ENCODE data around the gene NDUFS8.

Gene NDUFS8

DNA sequence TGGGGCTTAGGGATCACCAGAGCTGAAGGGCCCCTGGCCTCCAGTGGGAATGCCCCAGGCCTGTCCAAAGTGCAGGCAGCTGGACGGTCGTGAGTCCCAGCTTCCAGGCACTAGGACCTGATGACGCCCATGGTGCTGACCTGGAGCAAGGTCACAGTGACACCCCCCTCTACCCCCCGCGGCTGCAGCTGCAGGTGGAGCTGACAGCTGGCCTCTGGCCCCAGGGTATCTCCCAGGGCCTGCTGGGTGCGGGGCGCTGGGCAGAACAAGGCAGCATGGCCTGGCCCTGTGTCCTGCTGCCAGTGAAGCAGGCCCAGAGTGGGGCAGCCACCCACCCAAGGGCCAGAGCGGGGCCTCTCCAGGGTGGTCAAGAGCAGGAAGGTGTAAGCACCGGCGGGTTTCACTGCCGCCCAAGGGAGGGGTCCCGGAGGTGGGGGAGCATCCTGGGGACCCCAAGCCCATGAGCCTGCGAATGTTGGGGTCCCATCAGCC is 7.8 kb downstream of the NDUFS8 start:
- DNase-seq: no peak

DNA sequence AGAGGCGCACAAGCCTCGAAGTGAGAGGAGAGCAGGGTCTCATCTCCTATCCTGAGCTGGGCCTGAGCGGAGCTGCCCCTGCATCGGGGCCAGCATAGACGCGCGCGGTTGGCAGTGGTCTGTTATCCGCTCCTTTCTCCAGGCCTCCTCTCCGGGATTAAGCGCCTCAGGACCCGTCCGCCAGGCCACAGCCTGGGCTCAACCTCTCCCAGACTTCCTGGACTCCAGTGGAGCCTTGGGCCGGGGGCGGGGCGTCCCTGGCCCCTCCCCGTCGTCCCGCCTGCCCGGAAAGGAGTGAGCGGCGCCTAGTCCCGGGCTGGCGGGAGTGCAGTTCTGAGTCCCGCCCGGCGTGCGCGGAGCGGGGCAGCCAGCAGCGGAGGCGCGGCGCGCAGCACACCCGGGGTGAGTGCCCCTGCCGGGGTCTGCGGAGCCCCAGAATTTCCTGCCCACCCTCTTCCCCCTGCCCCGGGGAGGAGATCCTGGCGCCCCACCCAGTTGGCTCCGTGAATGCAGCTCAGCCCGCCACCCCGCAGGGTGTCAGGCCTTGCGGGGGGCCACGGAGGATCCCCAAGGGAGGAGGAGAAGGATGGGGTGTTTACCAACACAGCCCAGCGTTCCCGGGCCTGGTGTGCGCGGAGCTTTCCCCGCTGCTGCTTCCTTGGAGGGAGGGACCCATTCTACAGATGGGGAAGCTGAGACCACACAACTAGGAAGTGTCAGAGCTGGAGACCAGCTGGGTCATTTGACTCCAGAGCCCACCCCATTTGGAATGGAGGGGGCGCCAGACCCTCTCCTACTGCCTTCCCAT is 8.4 kb downstream of the NDUFS8 start, which contains the start of gene TCIRG1:
TCIRG1 (plus strand) TSS at position 308 of the 808 bp plus-strand sequence. CDS start 2,247 bp downstream, outside the sequence.
- no peak for DNase-seq

DNA sequence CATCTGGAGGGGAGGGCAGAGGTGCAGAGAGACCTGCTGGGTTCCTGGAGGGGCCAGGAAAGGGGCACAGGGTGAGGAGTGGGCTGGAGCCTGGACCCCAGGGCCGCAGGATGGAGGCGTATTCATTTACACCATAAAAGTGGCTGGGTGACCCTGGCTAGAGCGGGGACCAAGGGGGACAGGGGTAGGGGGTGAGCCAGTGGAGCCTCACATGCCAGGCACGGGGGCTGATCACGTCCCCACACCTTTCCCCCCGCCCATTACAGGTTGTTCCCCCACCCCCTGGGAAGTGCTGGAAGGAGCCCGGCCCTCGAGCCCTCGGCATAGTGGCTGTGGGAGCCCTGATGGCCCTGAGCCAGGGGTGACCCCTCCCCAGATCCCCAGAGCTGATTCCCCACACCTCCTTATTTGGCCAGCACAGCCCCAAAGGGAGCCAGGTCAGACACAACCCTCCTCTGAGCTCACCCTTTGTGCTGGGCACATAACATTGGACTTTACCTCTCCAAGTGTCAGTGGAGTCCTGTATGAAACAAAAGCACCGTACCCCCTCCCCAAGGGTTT is 9.1 kb downstream of the NDUFS8 start:
- no peak for DNase-seq

DNA sequence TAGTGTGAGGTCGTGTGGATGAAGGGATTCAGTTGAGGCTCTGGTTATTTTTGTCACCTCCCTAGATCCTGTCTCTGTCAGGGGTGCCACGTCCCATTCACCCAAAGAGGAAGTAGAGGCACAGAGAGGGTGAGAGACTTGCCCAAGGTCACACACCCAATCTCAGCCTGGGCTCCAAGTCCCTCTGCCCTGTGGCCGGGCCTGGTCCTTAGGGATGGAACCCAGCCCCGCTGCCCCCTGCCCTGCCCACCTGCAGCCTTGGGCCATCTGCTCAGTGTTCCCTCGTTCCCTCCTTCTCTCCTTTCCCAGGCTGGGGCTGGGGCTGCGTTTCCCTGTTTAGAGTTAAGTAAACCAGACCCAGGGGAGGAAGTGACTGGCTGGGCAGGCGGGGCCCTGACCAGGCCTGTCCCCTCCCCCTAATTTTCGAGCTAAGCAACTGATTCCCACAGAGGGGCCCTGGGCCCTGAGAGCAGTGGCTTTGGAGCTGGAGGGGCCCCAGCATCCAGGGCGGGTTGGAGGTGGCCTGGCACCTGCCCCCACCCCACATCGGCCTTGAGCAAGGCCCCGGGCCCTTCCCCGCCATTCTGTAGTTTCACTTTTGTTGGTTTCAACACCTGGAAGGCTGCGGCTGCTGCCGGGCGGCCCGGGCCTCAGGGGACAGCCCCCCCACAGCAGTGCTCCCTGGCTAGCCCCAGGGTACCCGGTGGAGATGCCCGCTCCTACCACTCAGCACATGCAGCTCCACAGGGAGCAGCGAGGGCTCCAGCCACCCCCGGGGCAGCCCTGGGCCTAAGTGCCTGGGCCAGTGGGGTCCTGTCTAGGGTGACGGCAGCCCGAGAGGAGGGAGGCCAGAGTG is 9.8 kb downstream of the NDUFS8 start:
- DNase-seq: no peak

DNA sequence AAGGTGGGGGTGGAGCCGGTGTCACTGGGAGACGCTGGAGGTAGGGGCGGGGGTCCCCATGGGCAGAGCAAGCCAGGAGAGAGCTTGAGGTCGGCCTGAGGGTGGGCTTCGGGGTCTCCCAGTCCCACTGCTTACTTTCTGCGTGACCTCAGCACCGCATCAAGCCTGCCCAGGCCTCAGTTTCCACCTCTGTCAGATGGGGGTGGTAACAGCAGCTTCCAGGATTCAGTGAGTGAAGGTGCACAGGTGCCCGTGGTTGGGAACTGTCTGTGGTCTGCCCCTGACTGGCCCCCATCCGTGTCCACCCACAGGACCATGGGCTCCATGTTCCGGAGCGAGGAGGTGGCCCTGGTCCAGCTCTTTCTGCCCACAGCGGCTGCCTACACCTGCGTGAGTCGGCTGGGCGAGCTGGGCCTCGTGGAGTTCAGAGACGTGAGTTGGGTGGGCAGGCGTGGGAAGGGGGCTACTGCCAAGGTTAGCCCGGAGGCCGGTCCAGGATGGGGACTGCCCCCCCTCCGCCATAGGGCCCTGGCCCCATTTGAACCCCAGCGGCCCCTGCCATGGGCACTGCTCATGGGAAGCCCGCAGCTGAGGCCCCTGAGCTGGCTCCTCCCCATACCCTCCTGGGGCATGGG is 10.6 kb downstream of the NDUFS8 start:
- no peak for DNase-seq

DNA sequence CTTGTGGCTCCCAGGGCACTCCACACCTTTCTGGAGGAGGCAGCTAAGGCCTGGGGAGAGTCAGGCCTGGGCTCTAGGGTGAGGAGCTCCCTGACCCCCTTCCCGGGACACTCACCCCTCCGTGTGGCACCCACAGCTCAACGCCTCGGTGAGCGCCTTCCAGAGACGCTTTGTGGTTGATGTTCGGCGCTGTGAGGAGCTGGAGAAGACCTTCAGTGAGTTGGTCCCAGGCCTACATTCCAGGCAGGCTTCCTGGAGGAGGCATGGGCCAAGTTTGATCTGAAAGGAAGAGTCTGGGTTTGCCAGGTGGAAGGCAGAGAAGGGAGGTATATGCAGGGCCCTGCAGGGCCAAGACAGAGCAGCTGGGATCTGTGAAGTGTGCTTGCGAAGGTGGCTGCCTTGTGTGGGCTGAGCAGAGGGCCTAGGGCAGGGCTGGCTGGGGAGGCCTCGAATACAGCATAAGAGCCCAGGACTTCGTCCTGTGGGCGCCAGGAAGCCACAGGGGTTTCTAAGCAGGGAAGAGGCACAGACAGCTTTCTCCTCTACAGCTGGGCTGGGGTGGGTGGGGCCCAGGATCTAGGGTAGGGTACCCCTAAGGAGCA is 11.2 kb downstream of the NDUFS8 start:
- DNase-seq: no peak

DNA sequence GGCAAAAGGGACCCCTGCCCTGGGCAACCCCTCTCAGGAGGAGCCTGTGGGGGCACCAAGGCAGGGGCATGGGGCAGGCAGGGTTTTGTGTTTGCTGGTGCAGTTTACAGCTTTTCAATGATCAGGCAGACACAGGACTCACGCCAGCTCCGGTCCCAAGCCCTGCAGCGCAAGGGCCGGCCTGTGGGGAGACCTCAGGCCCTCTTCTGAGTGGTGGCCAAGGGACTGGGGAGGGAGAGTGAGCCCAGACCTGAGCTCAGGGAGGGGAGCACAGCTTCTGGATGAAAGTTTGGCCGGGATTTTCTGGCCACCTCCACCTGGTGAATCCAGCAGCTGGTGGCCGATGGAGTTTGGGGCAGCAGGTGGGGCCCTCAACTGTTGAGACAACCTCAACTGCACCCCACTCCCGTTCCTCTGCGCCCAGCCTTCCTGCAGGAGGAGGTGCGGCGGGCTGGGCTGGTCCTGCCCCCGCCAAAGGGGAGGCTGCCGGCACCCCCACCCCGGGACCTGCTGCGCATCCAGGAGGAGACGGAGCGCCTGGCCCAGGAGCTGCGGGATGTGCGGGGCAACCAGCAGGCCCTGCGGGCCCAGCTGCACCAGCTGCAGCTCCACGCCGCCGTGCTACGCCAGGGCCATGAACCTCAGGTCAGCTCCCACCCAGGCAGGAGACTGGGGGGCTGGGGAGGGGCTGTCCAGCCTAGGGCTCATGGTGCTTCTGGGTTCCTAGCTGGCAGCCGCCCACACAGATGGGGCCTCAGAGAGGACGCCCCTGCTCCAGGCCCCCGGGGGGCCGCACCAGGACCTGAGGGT is 11.9 kb downstream of the NDUFS8 start:
- no peak for DNase-seq

DNA sequence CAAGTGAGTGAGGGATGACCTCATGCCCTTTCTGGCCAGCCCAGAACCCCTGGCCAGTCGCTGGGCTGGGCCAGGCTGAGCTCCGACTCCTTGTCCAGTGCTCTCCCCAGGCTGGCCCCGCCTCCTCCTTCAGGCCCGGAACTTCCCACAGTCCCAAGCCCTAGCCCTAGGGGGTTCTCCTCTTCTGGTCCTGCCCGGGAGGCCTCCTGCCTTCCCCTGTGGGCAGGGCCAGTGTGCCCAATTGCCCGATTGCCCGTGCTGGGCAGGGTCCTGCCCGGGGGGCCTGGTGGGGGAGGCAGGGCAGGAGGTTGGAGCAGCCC is 12.5 kb downstream of the NDUFS8 start:
- no peak for DNase-seq

DNA sequence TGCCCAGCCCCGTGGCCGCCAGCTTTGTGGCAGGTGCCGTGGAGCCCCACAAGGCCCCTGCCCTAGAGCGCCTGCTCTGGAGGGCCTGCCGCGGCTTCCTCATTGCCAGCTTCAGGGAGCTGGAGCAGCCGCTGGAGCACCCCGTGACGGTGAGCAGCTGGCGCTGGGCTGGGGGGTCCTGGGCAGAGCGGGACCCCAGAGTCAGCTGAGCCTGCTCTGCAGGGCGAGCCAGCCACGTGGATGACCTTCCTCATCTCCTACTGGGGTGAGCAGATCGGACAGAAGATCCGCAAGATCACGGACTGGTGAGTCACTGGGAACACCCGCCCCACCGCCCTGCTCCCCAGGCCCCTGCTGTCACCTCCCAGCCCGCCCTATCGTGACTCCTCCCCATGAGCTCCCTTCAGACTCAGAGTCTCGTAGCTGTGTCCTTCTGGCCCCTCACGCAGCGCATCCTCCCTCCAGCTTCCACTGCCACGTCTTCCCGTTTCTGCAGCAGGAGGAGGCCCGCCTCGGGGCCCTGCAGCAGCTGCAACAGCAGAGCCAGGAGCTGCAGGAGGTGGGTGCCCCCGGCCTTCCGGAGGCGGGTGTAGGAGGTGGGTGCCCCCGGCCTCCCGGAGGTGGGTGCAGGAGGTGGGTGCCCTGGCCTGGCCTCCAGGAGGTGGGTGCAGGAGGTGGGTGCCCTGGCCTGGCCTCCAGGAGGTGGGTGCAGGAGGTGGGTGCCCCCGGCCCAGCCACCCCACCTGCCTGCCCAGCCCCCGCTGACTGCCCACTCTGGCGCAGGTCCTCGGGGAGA is 13.1 kb downstream of the NDUFS8 start:
- DNase-seq: no peak

DNA sequence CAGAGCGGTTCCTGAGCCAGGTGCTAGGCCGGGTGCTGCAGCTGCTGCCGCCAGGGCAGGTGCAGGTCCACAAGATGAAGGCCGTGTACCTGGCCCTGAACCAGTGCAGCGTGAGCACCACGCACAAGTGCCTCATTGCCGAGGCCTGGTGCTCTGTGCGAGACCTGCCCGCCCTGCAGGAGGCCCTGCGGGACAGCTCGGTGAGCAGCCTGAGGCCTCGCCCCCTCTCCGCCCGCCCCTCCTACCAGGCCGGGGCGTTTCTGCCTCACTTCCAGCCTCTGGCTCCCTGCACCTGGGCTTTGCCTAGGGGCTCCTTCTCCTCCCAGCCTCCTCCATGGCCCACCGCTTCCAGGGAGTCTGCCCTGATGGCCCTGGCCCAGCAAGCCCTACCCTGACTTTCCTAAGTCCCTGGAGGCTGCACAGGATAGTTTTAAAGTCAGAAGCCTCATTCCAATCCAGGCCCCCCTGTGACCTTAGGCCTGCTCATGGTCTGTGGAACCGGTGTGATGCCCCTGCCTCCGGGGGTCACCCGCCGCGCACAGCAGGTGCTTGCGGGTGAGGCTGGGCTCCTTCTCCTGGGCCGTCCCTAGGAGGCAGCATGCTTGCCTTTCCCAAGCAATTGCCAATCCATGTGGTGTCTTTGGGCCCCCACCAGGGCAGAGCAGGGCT is 13.8 kb downstream of the NDUFS8 start:
- no peak for DNase-seq

DNA sequence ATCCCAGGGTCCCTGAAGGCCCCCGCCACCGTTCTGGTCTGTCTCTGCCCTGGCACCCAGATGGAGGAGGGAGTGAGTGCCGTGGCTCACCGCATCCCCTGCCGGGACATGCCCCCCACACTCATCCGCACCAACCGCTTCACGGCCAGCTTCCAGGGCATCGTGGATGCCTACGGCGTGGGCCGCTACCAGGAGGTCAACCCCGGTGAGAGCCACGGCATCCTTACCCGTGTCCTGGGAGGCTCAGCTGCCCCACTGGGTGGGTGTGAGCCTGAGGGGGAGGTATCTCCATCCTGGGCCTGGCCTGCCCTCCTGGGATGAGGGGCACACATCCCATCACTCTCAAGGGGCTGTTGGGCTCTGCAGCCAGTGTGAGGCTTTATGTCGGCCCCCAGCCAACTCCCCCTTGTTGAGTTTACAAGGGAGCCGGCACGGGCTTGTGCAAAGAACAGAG is 14.4 kb downstream of the NDUFS8 start:
- no peak for DNase-seq

DNA sequence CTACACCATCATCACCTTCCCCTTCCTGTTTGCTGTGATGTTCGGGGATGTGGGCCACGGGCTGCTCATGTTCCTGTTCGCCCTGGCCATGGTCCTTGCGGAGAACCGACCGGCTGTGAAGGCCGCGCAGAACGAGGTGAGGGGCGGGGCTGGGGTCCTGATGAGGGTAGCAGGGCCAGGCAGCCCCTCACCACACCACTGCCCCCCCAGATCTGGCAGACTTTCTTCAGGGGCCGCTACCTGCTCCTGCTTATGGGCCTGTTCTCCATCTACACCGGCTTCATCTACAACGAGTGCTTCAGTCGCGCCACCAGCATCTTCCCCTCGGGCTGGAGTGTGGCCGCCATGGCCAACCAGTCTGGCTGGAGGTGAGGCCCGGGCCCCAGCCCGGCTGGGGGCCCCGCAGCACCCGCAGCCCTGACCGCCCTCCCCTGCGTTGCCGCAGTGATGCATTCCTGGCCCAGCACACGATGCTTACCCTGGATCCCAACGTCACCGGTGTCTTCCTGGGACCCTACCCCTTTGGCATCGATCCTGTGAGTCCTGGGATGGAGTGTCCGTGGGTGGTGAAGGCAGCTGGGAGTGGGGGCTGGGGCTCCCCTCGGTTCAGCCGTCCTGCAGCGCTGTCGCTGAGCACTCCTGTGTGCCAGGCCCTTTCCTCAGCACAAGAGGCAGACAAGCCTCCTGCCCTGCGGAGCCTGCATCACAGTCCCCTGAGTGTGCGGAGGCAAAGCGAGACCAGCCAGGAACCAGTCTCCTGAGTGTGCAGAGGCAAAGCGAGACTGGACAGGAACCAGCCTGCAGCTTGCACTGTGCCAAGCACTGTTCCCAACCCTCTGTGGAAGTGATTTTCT is 17.2 kb downstream of the NDUFS8 start:
- DNase-seq: no peak

DNA sequence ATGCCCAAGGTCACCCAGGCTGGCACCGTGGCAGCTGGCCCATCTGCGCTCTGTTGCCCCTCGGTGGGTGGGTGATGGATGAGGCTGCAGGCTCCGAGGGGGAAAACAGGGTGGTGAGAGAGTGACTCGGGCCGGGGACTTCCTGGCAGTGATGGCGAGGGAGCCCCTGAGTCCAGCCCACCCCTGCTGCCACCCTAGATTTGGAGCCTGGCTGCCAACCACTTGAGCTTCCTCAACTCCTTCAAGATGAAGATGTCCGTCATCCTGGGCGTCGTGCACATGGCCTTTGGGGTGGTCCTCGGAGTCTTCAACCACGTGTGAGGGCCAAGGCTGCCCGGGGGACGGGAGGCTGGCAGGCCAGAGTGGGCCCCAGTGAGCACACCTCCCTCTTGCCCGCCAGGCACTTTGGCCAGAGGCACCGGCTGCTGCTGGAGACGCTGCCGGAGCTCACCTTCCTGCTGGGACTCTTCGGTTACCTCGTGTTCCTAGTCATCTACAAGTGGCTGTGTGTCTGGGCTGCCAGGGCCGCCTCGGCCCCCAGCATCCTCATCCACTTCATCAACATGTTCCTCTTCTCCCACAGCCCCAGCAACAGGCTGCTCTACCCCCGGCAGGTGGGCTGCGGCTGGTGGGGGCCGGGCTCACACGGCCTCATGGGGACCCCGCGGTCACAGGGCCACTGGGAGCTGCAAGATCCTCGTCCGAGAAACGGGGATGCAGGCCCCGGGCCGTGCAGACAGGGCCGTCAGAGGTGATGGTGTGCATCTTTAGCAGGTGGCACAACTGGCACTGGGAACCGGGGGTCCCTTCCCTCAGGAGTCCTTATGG is 18.4 kb downstream of the NDUFS8 start:
- no peak for DNase-seq

DNA sequence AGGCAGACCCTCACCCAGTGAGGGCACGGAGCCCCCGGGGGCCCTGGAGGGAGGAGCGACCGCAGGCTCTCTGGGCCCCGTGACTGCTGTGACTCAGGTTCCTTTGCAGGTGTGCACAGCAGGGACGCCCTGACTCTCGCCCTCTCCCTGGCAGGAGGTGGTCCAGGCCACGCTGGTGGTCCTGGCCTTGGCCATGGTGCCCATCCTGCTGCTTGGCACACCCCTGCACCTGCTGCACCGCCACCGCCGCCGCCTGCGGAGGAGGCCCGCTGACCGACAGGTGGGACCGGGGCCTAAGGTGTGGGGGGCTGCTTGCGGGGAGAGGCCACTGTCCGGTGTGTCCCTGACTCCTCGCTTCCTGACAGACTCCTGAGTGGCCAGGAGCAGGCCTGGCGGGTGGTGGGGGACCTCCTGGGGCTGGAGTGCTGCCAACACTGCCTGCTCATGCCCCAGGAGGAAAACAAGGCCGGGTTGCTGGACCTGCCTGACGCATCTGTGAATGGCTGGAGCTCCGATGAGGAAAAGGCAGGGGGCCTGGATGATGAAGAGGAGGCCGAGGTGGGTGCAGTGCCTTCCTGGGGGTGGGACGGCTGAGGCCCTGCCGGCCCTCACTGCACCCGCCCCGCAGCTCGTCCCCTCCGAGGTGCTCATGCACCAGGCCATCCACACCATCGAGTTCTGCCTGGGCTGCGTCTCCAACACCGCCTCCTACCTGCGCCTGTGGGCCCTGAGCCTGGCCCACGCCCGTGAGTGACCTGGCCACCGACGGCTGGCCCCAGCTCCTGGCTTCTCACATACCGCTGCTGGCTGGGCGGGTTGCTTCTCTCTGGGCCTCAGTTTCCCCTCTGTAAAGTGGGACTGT is 19.3 kb downstream of the NDUFS8 start:
- no peak for DNase-seq

DNA sequence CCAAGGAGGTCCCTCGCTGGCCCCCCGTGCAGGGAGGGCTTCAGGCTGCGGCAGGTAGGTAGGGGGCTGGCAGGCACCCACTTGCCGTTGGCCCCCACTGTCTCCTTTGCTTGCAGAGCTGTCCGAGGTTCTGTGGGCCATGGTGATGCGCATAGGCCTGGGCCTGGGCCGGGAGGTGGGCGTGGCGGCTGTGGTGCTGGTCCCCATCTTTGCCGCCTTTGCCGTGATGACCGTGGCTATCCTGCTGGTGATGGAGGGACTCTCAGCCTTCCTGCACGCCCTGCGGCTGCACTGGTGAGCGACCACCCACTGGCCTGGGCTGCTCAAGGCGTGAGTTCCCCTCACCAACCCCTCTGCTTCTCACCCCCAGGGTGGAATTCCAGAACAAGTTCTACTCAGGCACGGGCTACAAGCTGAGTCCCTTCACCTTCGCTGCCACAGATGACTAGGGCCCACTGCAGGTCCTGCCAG is 19.9 kb downstream of the NDUFS8 start:
- DNase-seq: no peak

DNA sequence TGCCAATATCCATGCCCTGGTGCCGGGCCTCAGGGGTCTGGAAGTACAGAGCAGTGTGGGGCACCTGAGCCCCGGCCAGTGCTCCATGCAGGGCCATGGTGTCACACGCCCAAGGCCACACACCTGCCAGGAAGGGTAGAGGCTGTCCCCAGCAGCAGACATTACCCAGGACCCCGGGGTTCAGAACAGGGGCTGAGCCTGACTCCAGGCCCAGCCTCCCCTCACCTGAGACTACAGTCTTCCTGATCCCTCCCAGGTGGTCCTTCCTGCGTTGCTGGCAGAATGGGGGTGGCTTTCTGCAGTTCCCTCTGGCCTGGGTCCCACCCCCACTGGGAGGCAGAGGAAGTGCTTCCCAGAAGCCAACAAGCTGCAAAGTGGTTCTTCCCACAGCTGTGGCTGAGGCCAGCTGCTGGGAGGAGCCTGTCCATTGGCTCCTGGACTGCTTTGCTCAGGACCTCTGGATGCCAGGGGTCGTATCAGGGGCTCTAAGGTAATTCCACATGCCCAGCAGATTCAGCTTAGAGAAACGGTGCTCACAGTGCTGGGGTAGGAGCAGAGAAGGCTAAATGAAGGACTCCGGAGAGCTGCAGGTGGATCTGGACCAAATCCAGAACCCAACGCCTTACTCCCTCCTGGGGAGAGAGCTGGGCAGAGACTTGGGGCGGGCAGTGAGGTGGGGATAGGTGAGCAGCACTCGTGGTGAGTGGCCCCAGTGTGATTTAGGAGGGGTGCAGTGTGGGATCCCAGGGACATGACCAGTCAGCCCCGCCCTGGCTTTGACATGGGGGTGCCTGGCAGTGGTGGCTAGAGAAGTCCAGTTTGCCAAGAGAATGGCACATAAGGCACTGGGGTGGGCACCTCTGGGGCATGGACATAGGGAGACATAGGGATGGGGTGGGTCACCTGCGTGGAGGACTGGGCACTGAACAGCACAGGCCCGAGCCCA is 21.0 kb downstream of the NDUFS8 start:
- no peak for DNase-seq

Measured in NCI-H1105 (cell line).